Stimulated activated naive B cell treated with anti-CD40 and anti-IgM and Interleukin-4, amounts not matched to agents 10 μg/mL and 1 μg/mL and 100 μg/mL, for 72 hours (primary cell): ENCODE data around the gene LRRC49.
"Not testable (repeated sequence)": the region's sequence is repeated elsewhere in the genome, so short reads cannot be mapped to it uniquely, and the experiment has no call there.

Experiments
- ATAC-seq, 2 donors: fragments of 150-1000 bp; cut with Tn5 transposase; replicated peaks; 2 replicates each; pipeline ENCODE4 v1.10.0; 2021; ENCODE audit warnings: moderate library complexity in 1 of 2
- DNase-seq: peaks from one replicate; pipeline ENCODE4 v3.0.0; 2021
- H3K27ac Mint-ChIP-seq: one replicate; pipeline ENCODE4 v1.8.0; 2022; ENCODE audit warnings: mild to moderate bottlenecking, mixed read lengths
- H3K27me3 Mint-ChIP-seq, 2 donors: one replicate each; pipeline ENCODE4 v1.8.0; 2022; ENCODE audit warnings: mixed read lengths in 2 of 2
- H3K36me3 Mint-ChIP-seq, 2 donors: one replicate each; pipeline ENCODE4 v1.8.0; 2022; ENCODE audit warnings: mixed read lengths in 2 of 2, mild to moderate bottlenecking in 1 of 2
- H3K4me1 Mint-ChIP-seq, 2 donors: one replicate each; pipeline ENCODE4 v1.8.0; 2022; ENCODE audit warnings: mixed read lengths in 2 of 2, mild to moderate bottlenecking in 1 of 2
- H3K4me3 Mint-ChIP-seq, 2 donors: one replicate each; pipeline ENCODE4 v1.8.0; 2022; ENCODE audit warnings: mild to moderate bottlenecking in 2 of 2, mixed read lengths in 2 of 2, moderate library complexity in 1 of 2
- H3K9me3 Mint-ChIP-seq, 2 donors: one replicate each; pipeline ENCODE4 v1.8.0; 2022; ENCODE audit warnings: mixed read lengths in 2 of 2, mild to moderate bottlenecking in 1 of 2

Gene LRRC49

DNA sequence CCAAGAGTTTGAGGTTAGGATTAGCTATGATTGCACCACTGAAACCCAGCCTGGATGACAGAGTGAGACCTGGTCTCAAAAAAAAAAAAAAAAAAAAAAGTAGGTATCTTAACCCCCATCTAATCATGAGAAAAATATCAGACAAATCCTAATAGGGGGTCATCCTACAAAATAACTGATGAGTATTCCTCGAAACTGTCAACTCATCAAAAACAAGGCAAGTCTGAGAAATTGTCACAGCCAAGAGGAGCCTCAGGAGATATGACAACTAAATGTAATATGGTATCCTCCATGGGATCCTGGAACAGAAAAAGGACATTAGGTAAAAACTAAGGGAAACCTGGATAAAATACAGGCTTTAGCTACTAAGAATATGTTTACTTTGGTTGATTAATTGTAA is 70.6 kb downstream of the LRRC49 start:
- no peaks in the 10 kb centered on the region for H3K9me3 Mint-ChIP-seq
- H3K27me3 Mint-ChIP-seq, result peaks cover 5 to 7% of the 10 kb centered on the region in 2 donors
- ATAC-seq, result no peak
- no peak overlapping the region for H3K27ac Mint-ChIP-seq
- no peaks in the 10 kb centered on the region for H3K4me1 Mint-ChIP-seq
- no peak overlapping the region for H3K4me3 Mint-ChIP-seq
- no peak for DNase-seq
- no peaks in the 10 kb centered on the region for H3K36me3 Mint-ChIP-seq

DNA sequence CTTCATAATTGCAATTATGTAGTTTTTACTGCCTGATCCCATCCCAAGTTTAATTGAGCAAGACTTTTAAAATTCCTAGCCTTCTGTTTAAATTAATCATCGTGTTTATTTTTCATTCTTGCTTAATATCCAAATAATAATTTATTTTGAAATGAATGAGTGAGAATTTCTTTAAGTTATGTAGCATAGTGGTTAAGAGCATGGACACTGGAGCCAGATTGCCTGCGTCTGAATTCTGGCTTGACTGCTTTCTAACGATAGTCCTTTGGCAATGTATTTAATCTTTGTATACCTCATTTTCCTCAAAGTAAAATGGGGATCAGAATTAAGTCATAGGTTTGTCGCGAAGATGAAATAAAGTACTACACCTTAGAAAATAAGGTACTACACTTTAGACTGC is 71.4 kb downstream of the LRRC49 start:
- H3K27ac Mint-ChIP-seq, result no peak overlapping the region
- H3K27me3 Mint-ChIP-seq, result peaks cover 4 to 5% of the 10 kb centered on the region in 2 donors
- H3K4me1 Mint-ChIP-seq, result no peaks in the 10 kb centered on the region
- no peak for DNase-seq
- H3K36me3 Mint-ChIP-seq, result no peaks in the 10 kb centered on the region
- ATAC-seq, result no peak
- no peak overlapping the region for H3K4me3 Mint-ChIP-seq
- H3K9me3 Mint-ChIP-seq, result peaks cover 0 to 2% of the 10 kb centered on the region in 2 donors

DNA sequence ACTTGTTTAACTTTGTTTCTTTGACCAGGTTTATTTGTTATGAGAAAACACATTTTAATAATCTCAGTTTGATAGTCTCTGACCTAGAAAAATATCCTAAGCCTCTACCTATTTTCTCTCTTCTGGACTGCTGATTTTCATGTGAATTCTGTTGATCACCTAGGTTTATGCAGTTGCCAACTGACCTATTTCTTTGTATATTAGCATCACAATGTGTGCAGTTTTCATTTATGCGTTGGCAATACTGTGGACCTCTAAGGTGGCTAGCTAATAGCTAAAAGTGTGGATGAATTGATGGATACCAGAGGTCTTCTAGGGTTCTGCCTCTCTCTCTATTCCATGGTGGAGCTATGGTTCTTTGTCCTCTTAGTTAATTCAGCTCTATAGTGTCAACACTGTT is 72.1 kb downstream of the LRRC49 start:
- ATAC-seq (no peak), DNase-seq (no peak)
- Mint-ChIP-seq H3K4me1 (no peaks in the 10 kb centered on the region), H3K9me3 (peaks cover 0 to 4% of the 10 kb centered on the region in 2 donors), H3K27ac (no peak overlapping the region), H3K27me3 (peaks cover 4 to 5% of the 10 kb centered on the region in 2 donors), H3K36me3 (no peaks in the 10 kb centered on the region), H3K4me3 (no peak overlapping the region)

DNA sequence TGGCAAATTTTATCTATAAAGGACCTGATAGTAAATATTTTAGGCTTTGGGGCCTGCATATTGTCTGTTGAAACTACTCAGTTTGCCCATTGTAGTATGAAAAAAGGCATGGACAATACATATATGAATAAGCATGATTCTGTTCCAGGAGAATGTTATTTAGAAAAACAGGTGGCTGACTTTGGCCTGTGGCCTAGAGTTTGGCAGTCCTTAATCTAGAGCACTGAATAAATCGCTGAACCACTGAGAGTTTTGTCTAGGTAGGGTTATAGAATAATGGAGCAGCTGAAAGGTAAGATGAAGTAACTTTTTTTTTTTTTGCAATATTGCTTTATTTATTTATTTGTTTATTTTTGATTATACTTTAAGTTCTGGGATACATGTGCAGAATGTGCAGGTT is 75.0 kb downstream of the LRRC49 start:
- no peak overlapping the region for H3K27ac Mint-ChIP-seq
- no peaks in the 10 kb centered on the region for H3K36me3 Mint-ChIP-seq
- ATAC-seq (no peak), DNase-seq (no peak)
- no peaks in the 10 kb centered on the region for H3K27me3 Mint-ChIP-seq
- no peak overlapping the region for H3K4me3 Mint-ChIP-seq
- H3K9me3 Mint-ChIP-seq, result peaks cover 0 to 4% of the 10 kb centered on the region in 2 donors
- no peaks in the 10 kb centered on the region for H3K4me1 Mint-ChIP-seq

DNA sequence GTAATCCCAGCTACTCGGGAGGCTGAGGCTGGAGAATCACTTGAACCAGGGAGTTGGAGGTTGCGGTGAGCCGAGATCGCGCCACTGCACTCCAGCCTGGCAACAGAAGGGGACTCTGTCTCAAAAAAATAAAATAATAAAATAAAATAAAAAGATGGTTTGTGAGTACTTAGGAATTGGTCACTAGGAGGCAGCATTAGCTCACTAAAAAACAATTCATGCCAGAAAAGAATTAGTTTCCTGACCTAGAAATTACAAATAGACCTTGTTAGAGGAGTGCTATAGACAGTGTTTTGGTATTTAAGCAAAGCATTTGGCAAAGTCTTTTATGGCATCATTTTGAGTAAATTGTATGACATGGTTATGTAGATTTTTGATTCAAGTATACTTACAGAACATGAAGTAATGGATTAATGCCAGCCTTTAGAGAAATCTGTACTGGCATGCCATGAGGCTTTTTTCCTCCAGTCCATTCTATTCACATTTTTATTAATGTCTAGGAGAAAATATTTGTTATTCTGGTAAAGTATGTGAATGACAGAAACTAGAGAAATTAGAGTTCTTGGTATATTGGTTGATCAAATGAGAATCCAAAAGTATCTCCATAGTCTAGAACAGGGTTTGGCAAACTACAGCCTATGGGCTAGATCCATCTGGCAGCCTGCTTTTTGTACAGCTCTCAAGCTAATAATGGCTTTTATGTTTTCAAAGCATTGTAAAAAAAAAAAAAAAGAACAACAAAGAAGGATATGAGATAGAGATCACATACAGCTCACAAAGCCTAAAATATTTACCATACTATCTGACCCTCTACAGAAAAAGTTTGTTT is 81.6 kb downstream of the LRRC49 start:
- no peaks in the 10 kb centered on the region for H3K4me1 Mint-ChIP-seq
- ATAC-seq (no peak), DNase-seq (no peak)
- no peak overlapping the region for H3K4me3 Mint-ChIP-seq
- peaks cover 3% of the 10 kb centered on the region in 2 donors for H3K9me3 Mint-ChIP-seq
- H3K27ac Mint-ChIP-seq, result no peak overlapping the region
- no peaks in the 10 kb centered on the region for H3K36me3 Mint-ChIP-seq
- H3K27me3 Mint-ChIP-seq, result no peaks in the 10 kb centered on the region

DNA sequence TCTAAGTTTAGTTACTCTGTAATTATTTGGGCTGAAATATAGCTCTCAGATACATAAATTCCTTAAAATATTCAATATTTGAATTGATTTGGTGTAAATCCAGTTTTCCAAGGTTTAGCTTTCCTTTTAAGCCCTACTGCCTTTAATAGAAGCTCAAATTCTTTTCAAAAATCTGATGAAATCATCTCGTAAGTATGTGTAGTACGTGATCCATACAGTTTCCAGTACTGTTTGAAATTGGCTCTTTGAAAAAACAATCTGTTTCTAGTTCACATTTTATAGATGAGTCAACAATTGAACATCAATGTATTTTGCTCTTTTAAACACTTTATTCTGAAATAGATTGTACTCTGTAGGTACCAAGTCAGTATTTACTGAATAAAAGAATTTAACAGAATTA is 84.2 kb downstream of the LRRC49 start:
- no peak for ATAC-seq
- DNase-seq, result no peak
- no peak overlapping the region for H3K4me3 Mint-ChIP-seq
- H3K36me3 Mint-ChIP-seq, result no peaks in the 10 kb centered on the region
- H3K27me3 Mint-ChIP-seq, result peaks cover 0 to 6% of the 10 kb centered on the region in 2 donors
- H3K9me3 Mint-ChIP-seq, result peaks cover 0 to 3% of the 10 kb centered on the region in 2 donors
- no peaks in the 10 kb centered on the region for H3K4me1 Mint-ChIP-seq
- H3K27ac Mint-ChIP-seq, result no peak overlapping the region

DNA sequence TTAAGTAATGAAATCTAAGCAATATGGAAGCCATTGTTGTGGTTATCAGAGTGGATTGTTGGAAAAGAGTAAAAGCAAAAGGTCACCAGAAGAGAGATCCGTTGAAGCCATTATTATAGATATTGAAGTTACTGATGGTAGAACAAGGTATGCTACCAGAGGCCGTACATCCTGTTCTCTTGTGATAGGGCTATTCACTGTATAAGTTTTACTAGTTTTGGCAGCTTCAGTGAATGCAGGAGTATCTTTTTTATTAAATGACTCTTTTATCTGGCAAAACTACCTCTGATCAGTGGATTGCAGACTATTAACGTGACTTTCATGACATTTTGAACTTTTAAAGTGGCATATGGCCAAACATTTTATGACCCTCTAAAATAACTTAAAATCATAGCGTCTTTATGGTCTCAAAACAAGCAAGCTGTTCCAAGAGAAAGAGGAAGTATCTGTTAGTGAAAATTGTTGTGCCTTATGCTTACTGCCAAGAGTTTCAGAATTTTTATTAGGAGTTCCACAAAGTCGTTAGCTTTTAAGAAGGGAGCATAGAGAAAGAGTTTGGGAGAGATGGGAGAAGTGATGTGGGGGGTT is 102.9 kb downstream of the LRRC49 start:
- Mint-ChIP-seq H3K27ac (no peak overlapping the region), H3K27me3 (peaks cover 0 to 8% of the 10 kb centered on the region in 2 donors), H3K36me3 (peaks cover 0 to 1% of the 10 kb centered on the region in 2 donors), H3K4me1 (no peaks in the 10 kb centered on the region), H3K4me3 (no peak overlapping the region), H3K9me3 (peaks cover 18 to 20% of the 10 kb centered on the region in 2 donors)
- no peak for DNase-seq
- ATAC-seq, result no peak

DNA sequence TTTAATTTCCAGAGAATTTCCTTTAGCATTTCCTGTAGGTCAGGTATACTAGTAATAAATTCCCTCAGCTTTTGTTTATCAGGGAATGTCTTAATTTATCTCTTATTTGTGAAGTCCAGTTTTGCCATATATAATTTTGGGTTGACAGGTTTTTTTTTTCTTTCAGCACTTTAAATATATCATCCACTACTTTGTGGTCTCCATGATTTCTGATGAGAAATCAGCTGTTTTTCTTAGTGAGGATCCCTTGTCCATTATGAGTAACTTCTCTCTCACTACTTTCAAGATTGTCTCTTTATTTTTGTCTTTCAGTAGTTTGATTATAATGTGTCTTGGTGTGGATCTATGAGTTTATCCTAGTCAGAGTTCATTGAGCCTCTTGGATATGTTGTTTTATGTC is 105.7 kb downstream of the LRRC49 start:
- Mint-ChIP-seq H3K27me3 (peaks cover 0 to 14% of the 10 kb centered on the region in 2 donors), H3K4me1 (no peaks in the 10 kb centered on the region), H3K9me3 (peaks cover 16 to 19% of the 10 kb centered on the region in 2 donors), H3K4me3 (no peak overlapping the region), H3K36me3 (peaks cover 0 to 1% of the 10 kb centered on the region in 2 donors), H3K27ac (no peak overlapping the region)
- DNase-seq (no peak), ATAC-seq (no peak)

DNA sequence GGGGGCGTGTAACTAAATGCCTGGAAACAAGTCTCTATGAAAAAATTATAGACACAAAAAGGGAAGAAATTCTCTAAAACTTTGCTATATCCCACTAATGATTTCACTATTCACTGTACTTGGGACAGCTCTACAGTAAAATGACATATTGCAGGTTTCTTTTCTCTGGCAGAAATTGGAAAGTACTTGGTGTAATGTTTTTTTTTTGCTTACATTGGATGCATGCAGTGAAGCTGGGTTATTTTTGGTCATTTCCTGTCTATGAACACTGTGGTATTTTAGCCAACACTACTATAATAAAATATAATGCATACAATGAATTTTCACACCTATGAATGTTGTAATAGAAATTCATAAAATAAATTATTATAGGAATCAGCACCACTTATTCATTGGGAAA is 109.7 kb downstream of the LRRC49 start:
- no peaks in the 10 kb centered on the region for H3K4me1 Mint-ChIP-seq
- H3K27ac Mint-ChIP-seq, result no peak overlapping the region
- H3K27me3 Mint-ChIP-seq, result peaks cover 0 to 14% of the 10 kb centered on the region in 2 donors
- DNase-seq, result no peak
- no peak for ATAC-seq
- peaks cover 18 to 22% of the 10 kb centered on the region in 2 donors for H3K9me3 Mint-ChIP-seq
- H3K36me3 Mint-ChIP-seq, result peaks cover 0 to 1% of the 10 kb centered on the region in 2 donors
- no peak overlapping the region for H3K4me3 Mint-ChIP-seq

DNA sequence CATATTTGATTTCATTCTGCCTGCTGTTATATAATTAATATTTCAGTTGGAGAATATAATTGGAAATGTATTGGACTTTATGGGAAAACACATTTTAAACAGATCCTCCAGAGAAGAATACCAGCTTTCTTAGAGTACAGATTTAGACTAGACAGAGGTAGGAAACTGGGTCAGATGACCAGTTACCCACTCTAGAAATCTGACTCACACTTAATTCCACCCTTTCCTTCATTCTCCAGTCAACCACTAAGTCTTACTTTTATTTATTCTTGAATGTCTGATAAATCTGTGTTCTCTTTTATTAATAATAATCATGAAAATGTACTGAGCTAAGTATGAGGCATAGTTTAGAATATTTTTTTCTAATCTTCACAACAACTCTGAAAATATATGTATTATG is 110.7 kb downstream of the LRRC49 start:
- Mint-ChIP-seq H3K4me3 (no peak overlapping the region), H3K4me1 (no peaks in the 10 kb centered on the region), H3K9me3 (peaks cover 15 to 17% of the 10 kb centered on the region in 2 donors), H3K36me3 (no peaks in the 10 kb centered on the region), H3K27me3 (peaks cover 0 to 14% of the 10 kb centered on the region in 2 donors), H3K27ac (no peak overlapping the region)
- ATAC-seq (no peak), DNase-seq (no peak)

DNA sequence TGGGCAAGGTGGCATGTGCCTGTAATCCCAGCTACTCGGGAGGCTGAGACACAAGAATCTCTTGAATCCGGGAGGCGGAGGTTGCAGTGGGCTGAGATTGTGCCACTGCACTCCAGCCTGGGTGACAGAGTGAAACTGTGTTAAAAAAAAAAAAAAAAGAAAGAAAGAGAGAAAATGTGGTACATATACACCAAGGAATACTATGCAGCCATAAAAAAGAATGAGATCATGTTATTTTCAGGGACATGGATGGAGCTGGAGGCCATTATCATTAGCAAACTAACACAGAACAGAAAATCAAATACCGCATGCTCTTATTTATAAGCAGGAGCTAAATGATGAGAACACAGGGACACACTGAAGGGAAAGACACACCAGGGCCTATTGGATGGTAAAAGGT is 111.9 kb downstream of the LRRC49 start:
- H3K4me3 Mint-ChIP-seq, H3K36me3 Mint-ChIP-seq, DNase-seq, H3K9me3 Mint-ChIP-seq, ATAC-seq, H3K27ac Mint-ChIP-seq, H3K27me3 Mint-ChIP-seq, H3K4me1 Mint-ChIP-seq: not testable (repeated sequence)

DNA sequence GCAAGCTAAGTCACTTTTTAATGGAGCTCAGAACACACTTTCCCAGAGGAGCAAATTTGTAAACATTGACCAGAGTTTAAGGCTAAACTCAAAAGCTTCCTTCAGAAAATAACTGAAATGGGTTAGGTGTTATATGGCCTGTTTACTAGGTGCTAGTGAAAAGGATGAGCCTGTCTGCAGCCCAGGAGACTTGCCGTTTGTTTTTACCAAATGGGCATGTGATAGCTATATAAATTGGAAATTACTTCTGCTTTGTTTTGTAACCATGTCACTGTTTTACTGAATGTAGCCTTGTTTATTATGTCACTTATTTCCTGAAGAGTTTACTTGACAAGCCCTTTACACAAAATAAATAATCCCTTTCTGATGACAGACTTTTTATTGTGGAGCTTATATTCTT is 113.3 kb downstream of the LRRC49 start:
- peaks cover 0 to 6% of the 10 kb centered on the region in 2 donors for H3K27me3 Mint-ChIP-seq
- H3K36me3 Mint-ChIP-seq, result no peaks in the 10 kb centered on the region
- H3K9me3 Mint-ChIP-seq, result peaks cover 3 to 7% of the 10 kb centered on the region in 2 donors
- H3K4me1 Mint-ChIP-seq, result peaks cover 0 to 2% of the 10 kb centered on the region in 2 donors
- H3K27ac Mint-ChIP-seq, result no peak overlapping the region
- no peak overlapping the region for H3K4me3 Mint-ChIP-seq
- no peak for DNase-seq
- ATAC-seq, result no peak

DNA sequence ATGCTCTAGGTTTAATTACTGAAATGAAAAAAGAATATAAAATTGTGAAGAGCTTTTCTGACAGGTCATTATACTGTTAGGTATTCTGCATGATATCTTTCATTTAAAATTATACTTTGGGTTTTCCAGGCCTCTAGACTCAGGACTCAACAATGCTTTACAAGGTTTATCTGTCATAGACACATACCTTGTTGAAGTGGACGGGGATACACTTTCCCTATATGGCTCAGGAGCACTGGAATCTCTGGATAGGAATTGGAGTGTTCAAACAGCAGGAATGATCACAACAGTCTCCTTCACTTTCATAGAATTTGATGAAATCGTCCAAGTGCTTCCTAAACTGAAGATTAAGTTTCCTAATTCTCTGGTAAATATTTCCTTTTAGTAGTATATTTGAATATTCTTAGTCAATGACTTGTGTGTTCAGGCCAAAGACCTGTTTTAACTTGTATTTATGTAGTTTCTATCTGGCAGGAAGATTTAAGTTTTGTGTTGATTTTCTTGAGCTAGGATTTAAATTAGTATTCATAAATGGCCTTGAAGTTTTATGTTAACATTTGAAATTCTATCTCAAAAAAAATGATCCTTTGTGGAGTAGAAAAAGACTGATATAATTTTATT is 115.7 kb downstream of the LRRC49 start:
- H3K4me3 Mint-ChIP-seq, result no peak overlapping the region
- H3K9me3 Mint-ChIP-seq, result peaks cover 2 to 3% of the 10 kb centered on the region in 2 donors
- peaks cover 0 to 2% of the 10 kb centered on the region in 2 donors for H3K4me1 Mint-ChIP-seq
- ATAC-seq (no peak), DNase-seq (no peak)
- no peaks in the 10 kb centered on the region for H3K36me3 Mint-ChIP-seq
- peaks cover 3 to 5% of the 10 kb centered on the region in 2 donors for H3K27me3 Mint-ChIP-seq
- no peak overlapping the region for H3K27ac Mint-ChIP-seq

DNA sequence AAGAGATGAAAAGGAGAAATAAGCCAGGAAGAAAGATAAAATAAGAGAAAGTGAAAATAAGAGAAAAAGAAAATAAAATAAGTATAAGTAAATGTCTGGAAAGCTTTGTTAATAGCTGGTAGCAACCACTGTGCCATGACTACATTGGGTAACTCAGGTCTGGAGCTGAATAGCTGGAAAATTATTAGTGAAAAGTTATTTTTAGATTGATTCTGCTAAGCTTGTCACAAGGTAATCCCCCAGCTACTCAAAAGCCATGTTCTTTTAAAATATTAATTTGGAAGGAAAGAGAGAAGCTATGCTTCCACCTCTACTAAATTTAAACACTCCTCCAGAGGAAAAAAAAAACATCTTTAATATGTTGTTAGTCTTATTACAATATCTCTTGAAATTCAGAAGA is 117.8 kb downstream of the LRRC49 start:
- Mint-ChIP-seq H3K4me1 (peaks cover 0 to 2% of the 10 kb centered on the region in 2 donors), H3K27ac (no peak overlapping the region), H3K27me3 (peaks cover 4 to 11% of the 10 kb centered on the region in 2 donors), H3K4me3 (no peak overlapping the region), H3K36me3 (no peaks in the 10 kb centered on the region), H3K9me3 (no peaks in the 10 kb centered on the region)
- no peak for DNase-seq
- no peak for ATAC-seq

DNA sequence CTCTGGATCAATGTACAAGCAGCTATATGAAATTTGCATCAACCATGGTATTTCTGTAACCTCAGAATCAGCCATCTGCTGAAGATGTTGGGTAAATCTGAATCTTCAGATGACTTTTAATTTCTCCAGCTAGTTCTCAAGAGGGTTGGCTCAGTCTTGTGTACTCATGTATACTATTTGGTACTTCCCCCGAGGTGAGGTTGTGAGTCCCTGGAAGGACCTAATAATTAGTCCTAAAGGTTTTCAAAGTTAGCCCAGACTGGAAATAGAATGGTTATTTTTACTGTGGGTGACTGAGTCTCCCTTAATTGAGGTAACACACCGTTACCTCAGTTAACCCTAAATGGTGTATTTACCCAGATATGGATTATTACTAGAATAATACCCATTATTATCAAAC is 118.4 kb downstream of the LRRC49 start:
- ATAC-seq (peak; percentile 59 to 75), DNase-seq (no peak)
- H3K27ac Mint-ChIP-seq, result no peak overlapping the region
- H3K27me3 Mint-ChIP-seq, result peaks cover 4 to 11% of the 10 kb centered on the region in 2 donors
- H3K9me3 Mint-ChIP-seq, result no peaks in the 10 kb centered on the region
- no peak overlapping the region for H3K4me3 Mint-ChIP-seq
- H3K36me3 Mint-ChIP-seq, result no peaks in the 10 kb centered on the region
- peaks cover 0 to 2% of the 10 kb centered on the region in 2 donors for H3K4me1 Mint-ChIP-seq
